ENCODE measurements around the gene MYG1. TPM values are rescaled to one million over a fixed set of nuclear protein-coding genes. Genes with fewer than 3 reads are reported as not detected.

Gene MYG1
- total RNA-seq, 2 experiments from 2014 or later: 59.6 to 68.4 TPM

- no peaks in the 10 kb centered on the region for H3K36me3 Mint-ChIP-seq (ENCODE audit: low read depth)
- H3K4me3 Mint-ChIP-seq: no peak overlapping the region
- no peak for DNase-seq
- H3K4me1 Mint-ChIP-seq (ENCODE audit: low read depth): peaks cover 9% of the 10 kb centered on the region
- H3K27ac Mint-ChIP-seq: no peak overlapping the region
- H3K27me3 Mint-ChIP-seq (ENCODE audit: low read depth): no peaks in the 10 kb centered on the region
- intact Hi-C loops (cut with micrococcal nuclease): no loop called here
- H3K9me3 Mint-ChIP-seq: no peaks in the 10 kb centered on the region
- CTCF ChIA-PET: interaction anchor here (0.9 to 6.5 kb wide), 6 partner anchors 15 to 187 kb away, joined by 3 to 196 read pairs (median 10); partner anchors contain the start of genes AAAS and AMHR2
Measured at GRCh38 chr12:53346491-53346890, 47.0 kb downstream of the MYG1 start.

- no peak overlapping the region for H3K27ac Mint-ChIP-seq
- no peaks in the 10 kb centered on the region for H3K36me3 Mint-ChIP-seq (ENCODE audit: low read depth)
- no peak for DNase-seq
- H3K4me3 Mint-ChIP-seq: no peak overlapping the region
- CTCF ChIA-PET: interaction anchor here (0.6 to 6.5 kb wide), 6 partner anchors 11 to 188 kb away, joined by 3 to 196 read pairs (median 5); partner anchors contain the start of genes AAAS and AMHR2
- no peaks in the 10 kb centered on the region for H3K9me3 Mint-ChIP-seq
- H3K4me1 Mint-ChIP-seq (ENCODE audit: low read depth): peaks cover 14% of the 10 kb centered on the region
- intact Hi-C loops (cut with micrococcal nuclease): no loop called here
- no peaks in the 10 kb centered on the region for H3K27me3 Mint-ChIP-seq (ENCODE audit: low read depth)
Measured at GRCh38 chr12:53347905-53348304, 48.4 kb downstream of the MYG1 start.

DNA sequence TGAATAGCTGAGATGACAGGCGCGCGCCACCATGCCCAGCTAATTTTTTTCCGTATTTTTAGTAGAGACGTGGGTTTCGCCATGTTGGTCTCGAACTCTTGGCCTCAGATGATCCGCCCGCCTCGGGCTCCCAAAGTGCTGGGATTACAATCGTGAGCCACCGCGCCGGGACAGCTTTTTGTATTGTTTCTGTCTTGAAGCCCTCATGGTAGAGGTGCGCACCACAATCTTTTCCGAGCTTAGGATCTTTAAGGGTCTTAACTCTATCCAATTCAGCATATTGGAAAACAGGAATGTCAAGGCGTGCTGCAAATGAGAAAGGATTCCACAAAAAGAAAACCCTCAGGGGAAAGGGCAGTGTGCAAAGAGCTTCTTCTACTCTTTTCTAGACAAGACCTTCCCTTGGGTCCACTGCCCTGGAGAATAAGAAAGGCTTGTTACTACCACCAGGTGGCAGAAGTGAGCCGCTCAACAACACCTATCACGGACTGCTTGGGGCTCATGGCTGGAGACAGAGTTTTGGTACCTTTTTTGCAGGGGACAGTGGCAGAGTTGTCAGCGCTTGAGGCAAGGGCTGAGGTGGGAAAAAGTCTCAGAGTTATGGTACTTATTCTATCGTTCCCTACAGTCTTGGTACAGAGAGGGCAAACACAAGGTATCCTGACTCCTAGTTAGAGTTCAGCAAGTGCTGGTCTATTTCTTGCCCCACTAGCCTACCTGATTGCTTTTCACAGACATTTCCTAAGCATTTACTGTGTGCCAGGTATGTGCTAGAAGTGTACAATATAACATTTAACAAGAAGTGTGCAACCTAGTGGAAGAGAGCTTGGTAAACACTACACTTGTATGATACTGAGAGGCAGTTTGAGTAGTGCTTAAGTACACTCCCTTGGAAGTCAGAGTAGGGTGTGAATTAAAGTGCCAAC, 53.1 kb downstream of the MYG1 start:
- DNase-seq: peak; percentile 94
- intact Hi-C loops (cut with micrococcal nuclease): loop anchor here (1.0 kb wide), 3 partner anchors 30 to 156 kb away; no protein-coding TSS in a partner anchor
- peaks cover 6% of the 10 kb centered on the region for H3K4me1 Mint-ChIP-seq (ENCODE audit: low read depth)
- H3K27ac Mint-ChIP-seq: no peak overlapping the region
- CTCF ChIA-PET: interaction anchor here (0.6 to 6.4 kb wide), 50 partner anchors 9 to 218 kb away, joined by 3 to 163 read pairs (median 5); partner anchors contain the start of genes AAAS, AMHR2, MYG1 and NPFF
- no peaks in the 10 kb centered on the region for H3K9me3 Mint-ChIP-seq
- H3K27me3 Mint-ChIP-seq (ENCODE audit: low read depth): no peaks in the 10 kb centered on the region
- H3K4me3 Mint-ChIP-seq: no peak overlapping the region
- no peaks in the 10 kb centered on the region for H3K36me3 Mint-ChIP-seq (ENCODE audit: low read depth)

- intact Hi-C loops (cut with micrococcal nuclease): no loop called here
- no peaks in the 10 kb centered on the region for H3K36me3 Mint-ChIP-seq (ENCODE audit: low read depth)
Measured at GRCh38 chr12:53353257-53353655, 53.8 kb downstream of the MYG1 start.

DNA sequence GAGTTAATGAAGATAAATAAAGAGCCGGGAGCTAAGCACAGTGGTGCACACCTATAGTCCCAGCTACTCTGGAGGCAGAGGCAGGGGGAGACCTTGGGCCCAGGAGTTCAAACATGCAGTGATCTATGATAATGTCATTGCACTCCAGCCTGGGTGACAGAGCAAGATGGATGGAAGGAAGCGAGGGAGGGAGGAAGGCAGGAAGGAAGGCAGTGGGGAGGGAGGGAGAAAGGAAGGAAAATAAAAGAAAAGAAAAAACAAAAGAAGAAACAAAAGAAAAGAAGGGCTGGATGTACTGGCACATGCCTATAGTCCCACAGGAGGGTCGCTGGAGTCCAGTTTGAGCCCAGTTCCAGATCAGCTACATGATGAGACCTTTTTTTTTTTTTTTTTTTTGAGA, 55.6 kb downstream of the MYG1 start:
- CTCF ChIA-PET: interaction anchor here (0.6 to 6.4 kb wide), 5 partner anchors 10 to 154 kb away, joined by 3 to 163 read pairs (median 24); partner anchors contain the start of genes AMHR2 and NPFF
- no peaks in the 10 kb centered on the region for H3K9me3 Mint-ChIP-seq
- no peak for DNase-seq
- no peaks in the 10 kb centered on the region for H3K36me3 Mint-ChIP-seq (ENCODE audit: low read depth)
- intact Hi-C loops (cut with micrococcal nuclease): no loop called here
- H3K27ac Mint-ChIP-seq: no peak overlapping the region
- H3K4me3 Mint-ChIP-seq: no peak overlapping the region
- H3K4me1 Mint-ChIP-seq (ENCODE audit: low read depth): peaks cover 6% of the 10 kb centered on the region
- H3K27me3 Mint-ChIP-seq (ENCODE audit: low read depth): no peaks in the 10 kb centered on the region

More at GRCh38 chr12:53353257-53353655, 53.8 kb downstream of the MYG1 start:
- no peak overlapping the region for H3K27ac Mint-ChIP-seq
- H3K4me3 Mint-ChIP-seq: no peak overlapping the region
- H3K9me3 Mint-ChIP-seq: no peaks in the 10 kb centered on the region
- H3K27me3 Mint-ChIP-seq (ENCODE audit: low read depth): no peaks in the 10 kb centered on the region
- no peak for DNase-seq
- CTCF ChIA-PET: interaction anchor here (0.6 to 6.4 kb wide), 26 partner anchors 13 to 218 kb away, joined by 3 to 163 read pairs (median 10); partner anchors contain the start of genes AAAS, AMHR2, MYG1 and NPFF
- H3K4me1 Mint-ChIP-seq (ENCODE audit: low read depth): peaks cover 6% of the 10 kb centered on the region

Other genes starting within 250 kb of the MYG1 start
- gene TNS2, start 249.6 kb upstream of the MYG1 start, total RNA-seq: under 1 TPM; 0.37 to 0.67 TPM
- gene SPRYD3, start 220.3 kb upstream of the MYG1 start, total RNA-seq: 10 to 100 TPM; 20.1 to 20.2 TPM
- 1 to 10 TPM; 3.7 to 6.4 TPM for gene IGFBP6, start 202.0 kb upstream of the MYG1 start, total RNA-seq
- under 1 TPM; 0.74 to 0.81 TPM for gene SOAT2, start 196.2 kb upstream of the MYG1 start, total RNA-seq
- gene ZNF740, start 119.0 kb upstream of the MYG1 start, total RNA-seq: 10 to 100 TPM; 40.4 to 42.0 TPM
- gene CSAD, start 118.8 kb upstream of the MYG1 start, total RNA-seq: 10 to 100 TPM; 31.5 to 32.3 TPM
- 10 to 100 TPM; 32.3 to 32.5 TPM for gene ITGB7, start 92.4 kb upstream of the MYG1 start, total RNA-seq
- gene RARG, start 67.5 kb upstream of the MYG1 start, total RNA-seq: 1 to 10 TPM; 4.0 to 4.6 TPM
- gene ESPL1, start 31.4 kb upstream of the MYG1 start, total RNA-seq: 10 to 100 TPM; 53.3 to 54.2 TPM
- gene PFDN5, start 4.2 kb upstream of the MYG1 start, total RNA-seq: 100 to 1,000 TPM; 376 to 383 TPM
- 10 to 100 TPM; 81.0 to 83.4 TPM for gene AAAS, start 21.9 kb downstream of the MYG1 start, total RNA-seq
- gene SP7, start 36.7 kb downstream of the MYG1 start, total RNA-seq: not detected
- 10 to 100 TPM; 87.6 to 91.9 TPM for gene SP1, start 80.5 kb downstream of the MYG1 start, total RNA-seq
- not detected for gene AMHR2, start 124.2 kb downstream of the MYG1 start, total RNA-seq
- gene PRR13, start 142.0 kb downstream of the MYG1 start, total RNA-seq: 100 to 1,000 TPM; 207 to 216 TPM
- 1,000 to 10,000 TPM; 1,085 to 1,132 TPM for gene PCBP2, start 152.4 kb downstream of the MYG1 start, total RNA-seq
- gene MAP3K12, start 199.8 kb downstream of the MYG1 start, total RNA-seq: 1 to 10 TPM; 6.0 to 8.2 TPM
- 10 to 100 TPM; 25.0 to 26.8 TPM for gene TARBP2, start 201.6 kb downstream of the MYG1 start, total RNA-seq
- gene NPFF, start 207.8 kb downstream of the MYG1 start, total RNA-seq: not detected

Data from activated naive CD4-positive, alpha-beta T cell treated with anti-CD3 and anti-CD28 coated beads for 36 hours (primary cell).